ENCODE results near the gene LCMT2. TPM values are rescaled to one million over a fixed set of nuclear protein-coding genes. Genes with fewer than 3 reads are reported as not detected.

Gene LCMT2
- total and polyA plus RNA-seq, 2 of the 8 experiments (the other 6 are each of a cell fraction or from before 2014, with no cell fraction given): 11.2 to 11.9 TPM

DNA sequence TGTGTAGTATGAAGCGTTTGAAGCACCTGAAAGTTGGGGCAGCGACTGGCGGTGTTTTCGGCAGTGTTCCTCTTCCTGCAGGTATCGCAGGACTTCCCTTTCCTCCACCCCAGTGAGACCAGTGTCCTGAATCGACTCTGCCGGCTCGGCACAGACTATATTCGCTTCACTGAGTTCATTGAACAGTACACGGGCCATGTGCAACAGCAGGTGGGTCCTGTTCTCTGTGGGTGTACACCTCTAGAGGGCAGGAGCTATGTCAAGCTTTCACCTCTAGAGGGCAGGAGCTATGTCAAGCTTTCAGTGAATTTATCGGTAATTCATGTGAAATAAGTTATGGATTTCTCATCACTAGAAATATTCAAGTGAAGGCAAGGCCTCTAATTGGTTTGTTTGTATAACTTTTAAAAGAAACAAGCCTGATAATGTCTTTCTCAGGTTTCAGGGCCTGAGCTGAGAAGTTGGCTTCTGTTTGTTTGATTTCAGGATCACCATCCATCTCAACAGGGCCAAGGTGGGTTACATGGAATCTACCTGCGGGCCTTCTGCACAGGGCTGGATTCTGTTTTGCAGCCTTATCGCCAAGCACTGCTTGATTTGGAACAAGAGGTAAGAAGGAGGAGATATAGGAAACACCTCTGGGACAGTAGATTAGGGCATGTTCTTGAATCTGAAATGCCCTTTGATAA, 45.8 kb upstream of the LCMT2 start:
- no peak overlapping the region for H3K4ac ChIP-seq (replicated peaks; ENCODE audit: insufficient read length, low read depth, low read length)
- no peak overlapping the region for H3K18ac ChIP-seq (ENCODE audit: extremely low read depth, low read length)
- H2BK5ac ChIP-seq (ENCODE audit: low read depth, low read length): no peak overlapping the region
- H3K79me1 ChIP-seq (ENCODE audit: low read depth, low read length): peaks cover 2% of the 10 kb centered on the region; the same call in 1 of the 2 replicates
- no peak overlapping the region for H3K56ac ChIP-seq (replicated peaks; ENCODE audit: insufficient read length, low read depth, low read length)
- no peak overlapping the region for H3K4me2 ChIP-seq (ENCODE audit: insufficient read depth in 1 of 2, low read depth in 2 of 2, low read length in 2 of 2)
- no peak overlapping the region for H2BK120ac ChIP-seq (replicated peaks; ENCODE audit: low read depth, low read length)
- no peaks in the 10 kb centered on the region for H3K9me3 ChIP-seq (ENCODE audit: insufficient read depth in 2 of 2, low read depth in 1 of 2, low read length in 1 of 2)
- no peak overlapping the region for H3K23ac ChIP-seq (ENCODE audit: insufficient read length)
- ChIA-PET POLR2A (ENCODE audit: partially characterized antibody) (no interaction called here), CTCF (ENCODE audit: partially characterized antibody) (interaction anchor here (0.6 to 2.2 kb wide), 24 partner anchors 9 to 1069 kb away, joined by 3 to 9 read pairs (median 4); no protein-coding TSS in a partner anchor)
- no peak overlapping the region for H2BK15ac ChIP-seq (ENCODE audit: low read length)
- H4K8ac ChIP-seq (ENCODE audit: extremely low read depth, insufficient read depth, low read length): no peak overlapping the region
- no peak overlapping the region for H3K9ac ChIP-seq (replicated peaks in 1 of 4; ENCODE audit: extremely low read depth in 1 of 4, low read depth in 3 of 4, low read length in 3 of 4)
- no peak overlapping the region for H2AFZ ChIP-seq (ENCODE audit: low read length)
- H3K14ac ChIP-seq (ENCODE audit: insufficient read length): no peak overlapping the region
- H3K79me2 ChIP-seq (ENCODE audit: control insufficient read depth in 1 of 2, insufficient read depth in 2 of 2, low read length in 2 of 2): peaks cover 0 to 18% of the 10 kb centered on the region in 2 experiments; a peak in 2 of 4 replicates
- FAIRE-seq: peak; percentile 69
- H4K91ac ChIP-seq (replicated peaks; ENCODE audit: insufficient read length, low read length): no peak overlapping the region
- DNase-seq (ENCODE audit: low read depth in 1 of 2, low spot score in 2 of 2): peak in 1 of 2 experiments; percentile 60
- no peak overlapping the region for H2BK20ac ChIP-seq (ENCODE audit: low read length)
- H3K4me1 ChIP-seq (replicated peaks in 1 of 4; ENCODE audit: control insufficient read depth in 3 of 4, insufficient read depth in 4 of 4, low read length in 3 of 4): no peaks in the 10 kb centered on the region
- WGBS, 2 experiments (ENCODE audit: extremely low coverage in 1 of 2, insufficient coverage in 1 of 2, insufficient read length in 1 of 2, insufficient replicate concordance in 2 of 2, low coverage in 1 of 2, low lambda C conversion rate in 2 of 2, missing lambda C conversion rate in 1 of 2): 88% methylated on average over 13 of the region's 13 CpGs; no CpG with 5 or more reads in 1 of the 2 experiments
- no peak overlapping the region for H3K27ac ChIP-seq (ENCODE audit: low read depth, low read length)
- no peaks in the 10 kb centered on the region for H3K27me3 ChIP-seq (replicated peaks in 1 of 4; ENCODE audit: control insufficient read depth in 3 of 4, extremely low read depth in 1 of 4, insufficient read depth in 3 of 4, low read length in 3 of 4)
- peaks cover 2 to 3% of the 10 kb centered on the region in 2 experiments for H4K20me1 ChIP-seq (replicated peaks in 1 of 2; ENCODE audit: control insufficient read depth in 1 of 2, insufficient read depth in 2 of 2, low read length in 2 of 2)
- no peak overlapping the region for H4K5ac ChIP-seq (ENCODE audit: insufficient read length, low read depth, low read length)
- no peaks in the 10 kb centered on the region; the same call in 1 of the 2 replicates for H3K23me2 ChIP-seq (ENCODE audit: low read depth, low read length)
- H2AK5ac ChIP-seq (ENCODE audit: low read depth, low read length): no peak overlapping the region
- peaks cover 0 to 26% (median 9%) of the 10 kb centered on the region in 4 experiments; a peak in 4 of 8 replicates for H3K36me3 ChIP-seq (ENCODE audit: control insufficient read depth in 2 of 4, insufficient read depth in 4 of 4, low read length in 3 of 4)
- no peak overlapping the region for H3K4me3 ChIP-seq (ENCODE audit: extremely low read depth in 1 of 4, insufficient read depth in 2 of 4, low read depth in 3 of 4, low read length in 4 of 4)
- no peak overlapping the region for H2BK12ac ChIP-seq (ENCODE audit: low read depth, low read length)
- TF ChIP-seq BACH1 (IDR thresholded peaks at IDR 0.05; ENCODE audit: low read length) (no peak), RAD21 (IDR thresholded peaks at IDR 0.05 in 1 of 2, conservative IDR thresholded peaks at IDR 0.05 in 1 of 2; ENCODE audit: low read depth in 2 of 2, low read length in 2 of 2) (peak; percentile 22 to 37), CREB1 (IDR thresholded peaks at IDR 0.05) (no peak), ZNF274 (IDR thresholded peaks at IDR 0.05; ENCODE audit: borderline replicate concordance, extremely low read depth, low read length) (no peak), KDM4A (IDR thresholded peaks at IDR 0.05; ENCODE audit: low read depth, low read length, severe bottlenecking) (no peak), TEAD4 (IDR thresholded peaks at IDR 0.05; ENCODE audit: low read depth, low read length) (no peak), SIX5 (IDR thresholded peaks at IDR 0.05; ENCODE audit: low read depth, low read length) (no peak), TBP (IDR thresholded peaks at IDR 0.05; ENCODE audit: low read depth, low read length) (no peak), MAFK (IDR thresholded peaks at IDR 0.05; ENCODE audit: low read depth, low read length) (no peak)
- TF ChIP-seq, protein P1, sequence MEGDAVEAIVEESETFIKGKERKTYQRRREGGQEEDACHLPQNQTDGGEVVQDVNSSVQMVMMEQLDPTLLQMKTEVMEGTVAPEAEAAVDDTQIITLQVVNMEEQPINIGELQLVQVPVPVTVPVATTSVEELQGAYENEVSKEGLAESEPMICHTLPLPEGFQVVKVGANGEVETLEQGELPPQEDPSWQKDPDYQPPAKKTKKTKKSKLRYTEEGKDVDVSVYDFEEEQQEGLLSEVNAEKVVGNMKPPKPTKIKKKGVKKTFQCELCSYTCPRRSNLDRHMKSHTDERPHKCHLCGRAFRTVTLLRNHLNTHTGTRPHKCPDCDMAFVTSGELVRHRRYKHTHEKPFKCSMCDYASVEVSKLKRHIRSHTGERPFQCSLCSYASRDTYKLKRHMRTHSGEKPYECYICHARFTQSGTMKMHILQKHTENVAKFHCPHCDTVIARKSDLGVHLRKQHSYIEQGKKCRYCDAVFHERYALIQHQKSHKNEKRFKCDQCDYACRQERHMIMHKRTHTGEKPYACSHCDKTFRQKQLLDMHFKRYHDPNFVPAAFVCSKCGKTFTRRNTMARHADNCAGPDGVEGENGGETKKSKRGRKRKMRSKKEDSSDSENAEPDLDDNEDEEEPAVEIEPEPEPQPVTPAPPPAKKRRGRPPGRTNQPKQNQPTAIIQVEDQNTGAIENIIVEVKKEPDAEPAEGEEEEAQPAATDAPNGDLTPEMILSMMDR (IDR thresholded peaks at IDR 0.05; ENCODE audit: control extremely low read depth in 1 of 3, insufficient read depth in 1 of 3, low read depth in 1 of 3, low read length in 3 of 3): peak; percentile 58 to 88 (median 80)

All from H1 (cell line).